Mucosa of descending colon (tissue), 3 donors: ENCODE measurements around the gene CFAP77. TPM values are rescaled to one million over a fixed set of nuclear protein-coding genes. Genes with fewer than 3 reads are reported as not detected.

Source experiments
- ATAC-seq: fragments of 200-7000 bp; cut with Tn5 transposase; one replicate; pipeline ENCODE4 v1.9.1; 2020; ENCODE audit warnings: mild to moderate bottlenecking, moderate library complexity
- DNase-seq, 3 donors: peaks; one replicate each; pipeline ENCODE4 v3.0.0-alpha.2; 2020
- H3K36me3 ChIP-seq: fragments of 200-600 bp; one replicate; pipeline ENCODE4 v1.8.0; 2021; ENCODE audit warnings: low read depth, mild to moderate bottlenecking
- H3K4me1 ChIP-seq: fragments of 200-600 bp; one replicate; pipeline ENCODE4 v1.8.0; 2021; ENCODE audit warnings: low read depth, mild to moderate bottlenecking
- H3K4me3 ChIP-seq: fragments of 200-600 bp; one replicate; pipeline ENCODE4 v1.8.0; 2021; ENCODE audit warnings: mild to moderate bottlenecking
- H3K9me3 ChIP-seq: fragments of 200-600 bp; one replicate; pipeline ENCODE4 v1.8.0; 2021; ENCODE audit warnings: mild to moderate bottlenecking
- intact Hi-C, 2 donors: fragments of 100-400 bp; cut with DNase I in 1 of 2; cut with micrococcal nuclease in 1 of 2; formaldehyde crosslinking; loops; one replicate each; pipeline versions ENCODE4 v1.11.0 to v1.11.1; 2022; cut with DNase I, micrococcal nuclease
- total RNA-seq, 3 donors: library from RNA; stranded (reverse); fragmentation: NEBNext Ultra II Directional in 2 of 3; extraction: Animal tissue kit (Norgen Biotek cat#: 25700) in 2 of 3; gene quantifications; one replicate each; pipeline versions ENCODE4 v1.2.1 to v1.2.4, GENCODE V29; 2021 to 2023
- TF ChIP-seq, protein P1 (sequence below): fragments of 200-600 bp; IDR thresholded peaks from one replicate; pipeline ENCODE4 v1.8.0; 2022; ENCODE audit warnings: antibody characterized with exemption, mild to moderate bottlenecking
- donor health status: DM: no; HTN: no; CAD: no; lungs with moderate emphysema.
- donor health status: DM: no; HTN: no; CAD: no.
- donor health status: DM: no; HTN: yes; CAD: no.

The CFAP77 gene
- total RNA-seq, 3 donors from 2014 or later = not detected

DNA sequence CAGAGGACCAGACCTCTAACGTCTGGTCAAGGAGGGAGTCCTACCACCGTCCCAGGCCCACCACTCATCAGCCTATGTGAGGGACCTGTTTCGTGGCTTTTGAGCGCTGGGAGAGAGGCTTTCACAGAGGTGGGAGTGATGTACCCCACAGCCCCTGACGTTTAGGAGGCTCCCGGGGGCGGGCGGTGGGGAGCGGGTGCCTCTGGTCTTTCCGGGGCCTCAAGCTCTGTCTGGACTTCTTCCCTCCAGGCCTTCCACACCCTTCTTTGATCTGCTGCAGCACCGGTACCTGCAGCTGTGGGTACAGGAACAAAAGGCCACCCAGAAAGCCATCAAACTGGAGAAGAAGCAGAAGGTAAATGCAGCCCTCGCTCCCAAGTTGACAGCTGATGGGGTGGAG lies 127.3 kb downstream of the CFAP77 start:
- Histone ChIP-seq H3K9me3 (peaks cover 4% of the 10 kb centered on the region), H3K36me3 (no peaks in the 10 kb centered on the region), H3K4me3 (no peak overlapping the region), H3K4me1 (peaks cover 6% of the 10 kb centered on the region)
- DNase-seq = peak in 1 of 3 donors; percentile 7
- no peak for ATAC-seq
- TF ChIP-seq, protein P1, sequence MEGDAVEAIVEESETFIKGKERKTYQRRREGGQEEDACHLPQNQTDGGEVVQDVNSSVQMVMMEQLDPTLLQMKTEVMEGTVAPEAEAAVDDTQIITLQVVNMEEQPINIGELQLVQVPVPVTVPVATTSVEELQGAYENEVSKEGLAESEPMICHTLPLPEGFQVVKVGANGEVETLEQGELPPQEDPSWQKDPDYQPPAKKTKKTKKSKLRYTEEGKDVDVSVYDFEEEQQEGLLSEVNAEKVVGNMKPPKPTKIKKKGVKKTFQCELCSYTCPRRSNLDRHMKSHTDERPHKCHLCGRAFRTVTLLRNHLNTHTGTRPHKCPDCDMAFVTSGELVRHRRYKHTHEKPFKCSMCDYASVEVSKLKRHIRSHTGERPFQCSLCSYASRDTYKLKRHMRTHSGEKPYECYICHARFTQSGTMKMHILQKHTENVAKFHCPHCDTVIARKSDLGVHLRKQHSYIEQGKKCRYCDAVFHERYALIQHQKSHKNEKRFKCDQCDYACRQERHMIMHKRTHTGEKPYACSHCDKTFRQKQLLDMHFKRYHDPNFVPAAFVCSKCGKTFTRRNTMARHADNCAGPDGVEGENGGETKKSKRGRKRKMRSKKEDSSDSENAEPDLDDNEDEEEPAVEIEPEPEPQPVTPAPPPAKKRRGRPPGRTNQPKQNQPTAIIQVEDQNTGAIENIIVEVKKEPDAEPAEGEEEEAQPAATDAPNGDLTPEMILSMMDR = no peak
- intact Hi-C loops = loop anchor here in 1 of 2 donors (10.0 kb wide), 1 partner anchor 63 kb away; no protein-coding TSS in a partner anchor

GRCh38 chr9:132538071-132538470 lies 128.1 kb downstream of the CFAP77 start:
- DNase-seq (peak; percentile 43 to 53 (median 52)), ATAC-seq (peak; percentile 85)
- Histone ChIP-seq H3K9me3 (peaks cover 4% of the 10 kb centered on the region), H3K4me1 (peaks cover 6% of the 10 kb centered on the region), H3K36me3 (no peaks in the 10 kb centered on the region), H3K4me3 (no peak overlapping the region)
- TF ChIP-seq, protein P1 = no peak
- intact Hi-C loops = loop anchor here in 1 of 2 donors (10.0 kb wide), 1 partner anchor 63 kb away; no protein-coding TSS in a partner anchor

DNA sequence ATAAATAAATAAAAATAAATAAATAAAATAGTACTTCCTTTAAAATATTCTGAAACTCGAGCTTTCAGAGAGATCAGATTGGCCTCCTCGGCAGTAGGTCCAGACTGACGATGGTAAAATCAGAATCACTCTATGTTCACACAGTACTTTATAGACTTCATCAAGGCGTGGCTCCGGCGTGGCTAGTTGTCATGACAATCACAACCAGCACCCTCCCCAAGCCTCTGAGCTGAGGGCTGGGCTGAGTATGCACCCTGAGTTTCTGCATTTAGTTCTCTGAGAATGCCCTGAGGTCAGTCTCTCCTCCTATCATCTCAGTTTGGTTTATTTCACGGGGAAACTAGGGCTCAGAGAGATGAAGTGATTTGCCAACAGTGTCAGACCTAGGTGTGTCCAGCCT lies 129.1 kb downstream of the CFAP77 start:
- peak; percentile 78 for ATAC-seq
- TF ChIP-seq, protein P1 = no peak
- intact Hi-C loops = loop anchor here in 1 of 2 donors (10.0 kb wide), 1 partner anchor 64 kb away; no protein-coding TSS in a partner anchor
- peak; percentile 19 to 48 (median 37) for DNase-seq
- H3K4me1 ChIP-seq = peaks cover 6% of the 10 kb centered on the region
- peaks cover 4% of the 10 kb centered on the region for H3K9me3 ChIP-seq
- H3K36me3 ChIP-seq = no peaks in the 10 kb centered on the region
- no peak overlapping the region for H3K4me3 ChIP-seq

DNA sequence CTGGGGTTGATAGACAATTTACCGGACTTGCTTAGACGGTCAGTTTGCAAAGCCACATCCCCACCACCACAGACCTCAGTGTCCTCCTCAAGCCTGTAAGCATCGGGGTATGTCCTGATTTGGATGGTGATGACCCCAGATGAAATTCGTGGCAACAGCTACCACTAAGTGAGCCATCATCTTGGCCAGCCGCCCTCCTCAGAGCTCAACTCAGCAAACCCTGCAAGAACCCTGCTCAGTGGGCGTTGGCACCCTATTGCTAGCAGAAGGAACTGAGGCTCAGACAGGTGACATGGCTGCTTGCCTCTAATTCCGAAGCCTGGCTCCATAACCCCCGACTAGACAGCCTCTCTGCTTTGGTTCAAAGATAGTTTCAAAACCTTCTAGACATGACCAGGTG lies 131.0 kb downstream of the CFAP77 start:
- H3K4me1 ChIP-seq = peaks cover 6% of the 10 kb centered on the region
- no peak for ATAC-seq
- H3K9me3 ChIP-seq = no peaks in the 10 kb centered on the region
- TF ChIP-seq, protein P1 = no peak
- intact Hi-C loops = no loop called here
- no peaks in the 10 kb centered on the region for H3K36me3 ChIP-seq
- peak in 1 of 3 donors; percentile 3 for DNase-seq
- H3K4me3 ChIP-seq = no peak overlapping the region

- intact Hi-C loops = no loop called here
Measured at GRCh38 chr9:132541870-132542830, 132.1 kb downstream of the CFAP77 start.

More at GRCh38 chr9:132541870-132542830, 132.1 kb downstream of the CFAP77 start:
- Histone ChIP-seq H3K36me3 (no peaks in the 10 kb centered on the region), H3K4me3 (no peak overlapping the region), H3K4me1 (peaks cover 6% of the 10 kb centered on the region), H3K9me3 (no peaks in the 10 kb centered on the region)
- ATAC-seq (peak; percentile 49), DNase-seq (peak in 2 of 3 donors; percentile 42 to 47)
- TF ChIP-seq, protein P1 = no peak
